ENCODE data around the gene ABCD1. TPM values are rescaled to one million over a fixed set of nuclear protein-coding genes. Genes with fewer than 3 reads are reported as not detected.

ABCD1 gene
- total and polyA plus RNA-seq, 9 of the 15 experiments (the other 6 are each of a cell fraction or from before 2014, with no cell fraction given) = 0.07 to 6.9 (median 2.2) TPM

GRCh38 chrX:153734871-153735270, 10.2 kb downstream of the ABCD1 start:
- intact Hi-C loops (cut with micrococcal nuclease) (no loop called here), in situ Hi-C loops (cut with MboI) (no loop called here)
- BruUV-seq (replicated peaks) = no TSS peak
- Histone ChIP-seq H3K36me3 (ENCODE audit: control insufficient read depth, insufficient read depth, low read length) (no peaks in the 10 kb centered on the region; the same call in 2 of the 3 replicates), H3K9me3 (replicated peaks; ENCODE audit: control insufficient read depth, insufficient read depth, low read depth, low read length) (0 out of 2 replicates have a peak, but pooled peaks cover 2% of the 10 kb centered on the region), H3K4me2 (ENCODE audit: insufficient read depth, low read length) (no peak overlapping the region; the same call in 1 of the 2 replicates), H4K20me1 (replicated peaks; ENCODE audit: control insufficient read depth, insufficient read depth, low read length) (no peaks in the 10 kb centered on the region), H3K9ac (ENCODE audit: insufficient read depth in 1 of 2, low read depth in 2 of 2, low read length in 2 of 2) (no peak overlapping the region), H3K4me3 (no peak overlapping the region), H2AFZ (ENCODE audit: low read depth, low read length) (no peak overlapping the region), H3K79me2 (ENCODE audit: control insufficient read depth, insufficient read depth, low read length) (no peaks in the 10 kb centered on the region), H3K27ac (ENCODE audit: extremely low read depth, low read depth, low read length) (no peak overlapping the region), H3K27me3 (ENCODE audit: control insufficient read depth in 2 of 2, insufficient read depth in 2 of 2, low read length in 2 of 2) (no peaks in the 10 kb centered on the region), H3K4me1 (replicated peaks in 1 of 2; ENCODE audit: control insufficient read depth in 2 of 2, insufficient read depth in 2 of 2, low read length in 2 of 2) (peaks cover 8 to 35% of the 10 kb centered on the region in 2 experiments; a peak in 4 of 5 replicates), H3K9me1 (ENCODE audit: control insufficient read depth, insufficient read depth, low read length) (no peaks in the 10 kb centered on the region)
- FAIRE-seq = no peak
- no peak for TF ChIP-seq DACH1 (IDR thresholded peaks at IDR 0.05; ENCODE audit: partially characterized antibody)
- TF ChIP-seq BCOR (IDR thresholded peaks at IDR 0.05) = 0 out of 2 replicates have a peak, but pooled peaks have one; percentile 49
- TF ChIP-seq ZNF24 (IDR thresholded peaks at IDR 0.05) = peak; percentile 46; the same call in 1 of the 2 replicates
- TF ChIP-seq ZNF146 (CRISPR knock-in tag; IDR thresholded peaks at IDR 0.05; ENCODE audit: unreplicated experiment) = peak; percentile 92
- DNase-seq (ENCODE audit: extremely low read depth in 1 of 4, low spot score in 3 of 4) = no peak
- 68% methylated on average over 2 of the region's 2 CpGs for WGBS (ENCODE audit: insufficient coverage, low coverage, missing lambda C conversion rate)
- CTCF ChIA-PET (ENCODE audit: low intra/inter-chr PET ratio) = interaction anchor here (0.6 kb wide), 1 partner anchor 284 kb away, joined by 3 read pairs; no protein-coding TSS in a partner anchor
- POLR2A ChIA-PET = no interaction called here
- no peak for ATAC-seq

- Histone ChIP-seq H3K27ac (ENCODE audit: extremely low read depth, low read depth, low read length) (no peak overlapping the region), H3K4me2 (ENCODE audit: insufficient read depth, low read length) (no peak overlapping the region; the same call in 1 of the 2 replicates), H3K9me3 (replicated peaks; ENCODE audit: control insufficient read depth, insufficient read depth, low read depth, low read length) (0 out of 2 replicates have a peak, but pooled peaks cover 2% of the 10 kb centered on the region), H3K36me3 (ENCODE audit: control insufficient read depth, insufficient read depth, low read length) (no peaks in the 10 kb centered on the region; the same call in 2 of the 3 replicates), H3K4me1 (replicated peaks in 1 of 2; ENCODE audit: control insufficient read depth in 2 of 2, insufficient read depth in 2 of 2, low read length in 2 of 2) (peaks cover 8 to 39% of the 10 kb centered on the region in 2 experiments; a peak in 4 of 5 replicates), H3K4me3 (no peak overlapping the region), H3K79me2 (ENCODE audit: control insufficient read depth, insufficient read depth, low read length) (no peaks in the 10 kb centered on the region), H3K27me3 (ENCODE audit: control insufficient read depth in 2 of 2, insufficient read depth in 2 of 2, low read length in 2 of 2) (no peaks in the 10 kb centered on the region), H3K9ac (ENCODE audit: insufficient read depth in 1 of 2, low read depth in 2 of 2, low read length in 2 of 2) (no peak overlapping the region), H4K20me1 (replicated peaks; ENCODE audit: control insufficient read depth, insufficient read depth, low read length) (no peaks in the 10 kb centered on the region), H2AFZ (ENCODE audit: low read depth, low read length) (no peak overlapping the region), H3K9me1 (ENCODE audit: control insufficient read depth, insufficient read depth, low read length) (no peaks in the 10 kb centered on the region)
- FAIRE-seq = peak; percentile 96
- in situ Hi-C loops (cut with MboI) = no loop called here
- ChIA-PET CTCF (ENCODE audit: low intra/inter-chr PET ratio) (interaction anchor here (0.6 kb wide), 1 partner anchor 284 kb away, joined by 3 read pairs; no protein-coding TSS in a partner anchor), POLR2A (no interaction called here)
- intact Hi-C loops (cut with micrococcal nuclease) = no loop called here
- BruUV-seq (replicated peaks) = no TSS peak
- WGBS (ENCODE audit: insufficient coverage, low coverage, missing lambda C conversion rate) = 6% methylated on average over 9 of the region's 9 CpGs
- DNase-seq (ENCODE audit: extremely low read depth in 1 of 4, low spot score in 3 of 4) = peak in 3 of 4 experiments; percentile 28 to 65 (median 35)
- ATAC-seq = peak; percentile 90
- TF ChIP-seq TEAD2 (tag; IDR thresholded peaks at IDR 0.05) (no peak), MAFG (tag; conservative IDR thresholded peaks at IDR 0.05) (no peak), ADNP (tag; IDR thresholded peaks at IDR 0.05) (no peak), RAD21 (CRISPR knock-in tag; conservative IDR thresholded peaks at IDR 0.05 in 1 of 2, IDR thresholded peaks at IDR 0.05 in 1 of 2) (peak in 1 of 2 experiments; percentile 41; a peak in 2 of 4 replicates), ZNF3 (CRISPR knock-in tag; IDR thresholded peaks at IDR 0.05) (no peak), SNAPC5 (CRISPR knock-in tag; IDR thresholded peaks at IDR 0.05) (no peak), CCNT2 (IDR thresholded peaks at IDR 0.05; ENCODE audit: borderline replicate concordance, extremely low read depth, insufficient read length, low read depth, low read length) (no peak), TCF7L2 (IDR thresholded peaks at IDR 0.05; ENCODE audit: low read depth, low read length) (no peak), EP300 (IDR thresholded peaks at IDR 0.05; ENCODE audit: low read length) (no peak), ETV1 (tag; conservative IDR thresholded peaks at IDR 0.05; ENCODE audit: low read depth) (no peak), CBX8 (IDR thresholded peaks at IDR 0.05; ENCODE audit: borderline replicate concordance, extremely low read depth, low read depth, low read length, poor library complexity, severe bottlenecking) (no peak), FOS (IDR thresholded peaks at IDR 0.05; ENCODE audit: extremely low read depth, insufficient read length) (no peak), ZNF583 (CRISPR knock-in tag; IDR thresholded peaks at IDR 0.05) (no peak), LARP7 (IDR thresholded peaks at IDR 0.05) (no peak)
These were observed 10.6 kb downstream of the ABCD1 start for GRCh38 chrX:153735274-153735673.
